ENCODE results near the gene NDUFV2.

DNA sequence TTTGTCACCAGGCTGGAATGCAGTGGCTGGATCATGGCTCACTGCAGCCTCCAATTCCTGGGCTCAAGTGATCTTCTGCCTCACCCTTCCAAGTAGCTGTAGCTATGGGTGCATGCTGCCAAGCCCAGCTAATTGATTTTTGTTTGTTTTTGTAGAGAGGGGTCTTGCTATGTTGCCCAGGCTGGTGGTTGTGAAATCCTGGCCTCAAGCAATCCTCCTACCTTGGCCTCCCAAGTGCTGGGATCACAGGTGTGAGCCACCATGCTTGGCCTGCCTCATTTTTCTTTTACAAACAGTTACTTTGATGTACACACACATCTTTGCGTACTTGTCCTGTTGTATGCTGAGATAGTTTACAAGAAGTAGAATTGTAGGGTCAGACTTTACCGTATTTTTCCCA is 21.0 kb downstream of the NDUFV2 start:
- TF ChIP-seq CTCF (IDR thresholded peaks at IDR 0.05 in 4 of 5, conservative IDR thresholded peaks at IDR 0.05 in 1 of 5) = no peak
- TF ChIP-seq POLR2A (IDR thresholded peaks at IDR 0.05) = no peak
